RWPE1 (cell line): ENCODE measurements around the gene WWOX.

ENCODE experiments used
- CTCF ChIA-PET: fragments of 350-600 bp; sonication (Branson Sonifier 250); formaldehyde crosslinking; extraction: SDS; loops from one replicate; lab custom pipeline; 2021; lab: Yijun Ruan, JAX
- POLR2A ChIA-PET: fragments of 400-600 bp; formaldehyde crosslinking; extraction: SDS; loops from one replicate; lab custom pipeline; 2020; ENCODE audit warnings: antibody characterized with exemption; ENCODE audit not compliant: low non-redundant PET; lab: Yijun Ruan, JAX
- DNase-seq: peaks from one replicate; pipeline ENCODE4 v3.0.0; 2012; ENCODE audit warnings: low spot score
- H3K27ac ChIP-seq: fragments of 450-650 bp; 2 replicates; pipeline ENCODE4 v1.5.1; 2017
- CTCF ChIP-seq: fragments of 450-650 bp; conservative IDR thresholded peaks from 2 replicates; pipeline ENCODE4 v1.5.1; 2017; ENCODE audit warnings: low read depth, mild to moderate bottlenecking

The WWOX gene

DNA sequence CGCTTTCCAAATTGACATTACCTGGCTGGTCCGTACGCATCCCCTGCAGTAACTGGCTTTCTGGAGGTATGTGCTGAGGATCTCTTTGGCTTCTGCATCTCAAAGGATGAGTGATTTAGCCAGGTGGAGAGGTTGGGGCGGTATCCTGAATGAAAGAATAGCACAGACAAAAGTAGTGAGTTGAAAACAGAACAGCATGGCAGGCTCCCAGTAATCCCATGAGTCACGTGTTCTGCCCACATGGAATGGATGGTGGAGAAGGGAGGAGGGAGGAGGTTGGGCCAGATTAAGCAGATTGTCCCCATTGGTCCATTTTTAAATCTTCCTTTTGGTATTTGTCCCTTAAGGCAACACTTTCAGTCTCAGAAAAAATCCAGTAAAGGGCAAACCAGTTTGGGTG lies 176.0 kb downstream of the WWOX start:
- ChIA-PET POLR2A (no interaction called here), CTCF (interaction anchor here (1.2 kb wide), 1 partner anchor 10 kb away, joined by 5 read pairs; no protein-coding TSS in a partner anchor)
- DNase-seq: no peak
- no peak for TF ChIP-seq CTCF
- H3K27ac ChIP-seq: no peak overlapping the region

GRCh38 chr16:78277321-78278055 lies 178.0 kb downstream of the WWOX start:
- POLR2A ChIA-PET: no interaction called here
- no peak for DNase-seq
- CTCF ChIA-PET: no interaction called here
- TF ChIP-seq CTCF: no peak
- H3K27ac ChIP-seq: no peak overlapping the region

DNA sequence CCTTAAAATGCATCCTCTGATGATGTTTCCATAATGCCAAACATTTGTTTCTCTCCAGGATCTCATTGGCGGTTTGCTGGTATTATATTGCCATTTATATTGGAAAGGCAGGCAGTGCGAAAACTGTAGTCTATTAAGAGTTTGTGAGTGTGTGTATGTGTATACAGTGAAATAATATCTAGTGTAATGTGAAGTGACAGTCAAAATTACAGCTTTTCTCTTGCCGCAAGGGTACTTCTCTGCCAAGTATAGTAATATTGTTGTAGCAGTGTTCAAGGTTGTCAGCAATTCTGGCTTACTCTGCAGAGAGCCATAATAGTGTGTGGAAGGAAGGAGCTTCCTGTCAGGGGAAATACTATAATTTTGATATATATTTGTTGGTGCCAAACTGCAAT lies 178.6 kb downstream of the WWOX start:
- DNase-seq: no peak
- ChIA-PET CTCF (no interaction called here), POLR2A (no interaction called here)
- TF ChIP-seq CTCF: no peak
- H3K27ac ChIP-seq: no peak overlapping the region

- ChIA-PET CTCF (no interaction called here), POLR2A (no interaction called here)
- DNase-seq: no peak
- H3K27ac ChIP-seq: no peak overlapping the region
- TF ChIP-seq CTCF: no peak
Measured at GRCh38 chr16:78281115-78281514, 181.7 kb downstream of the WWOX start.

DNA sequence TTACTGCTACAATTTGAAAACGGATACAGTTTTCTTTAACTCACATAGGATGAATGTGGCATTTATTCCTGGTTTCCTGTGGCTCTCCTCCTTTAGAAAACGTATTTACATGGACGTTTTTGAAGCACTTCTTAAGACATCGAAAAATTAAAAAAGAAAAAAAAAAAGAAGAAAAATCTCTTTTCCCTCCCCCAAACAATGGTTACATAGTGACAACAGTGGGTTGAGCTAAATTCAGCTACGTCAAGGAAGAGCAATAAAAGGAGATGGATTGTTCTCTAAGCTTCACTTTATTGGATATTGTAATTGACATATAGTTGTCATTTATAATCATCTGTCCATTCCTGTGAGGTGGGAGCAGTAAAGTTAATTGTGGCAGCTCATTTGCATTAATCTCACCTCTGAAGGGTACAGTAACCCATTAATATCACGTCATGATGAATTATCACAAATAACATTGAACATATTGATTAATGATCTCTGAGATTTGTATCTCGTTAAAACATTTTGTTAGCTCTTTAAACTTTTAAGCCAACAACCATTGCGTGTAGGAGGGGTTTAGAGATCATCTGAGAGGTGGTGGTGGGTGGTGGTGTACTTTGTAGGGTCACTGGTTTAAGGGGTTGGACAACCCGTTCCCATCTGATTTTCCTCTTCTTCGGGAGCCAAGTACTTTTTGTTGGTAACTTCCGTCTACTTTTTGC lies 184.2 kb downstream of the WWOX start:
- ChIA-PET POLR2A (no interaction called here), CTCF (interaction anchor here (0.6 kb wide), 1 partner anchor 140 kb away, joined by 4 read pairs; no protein-coding TSS in a partner anchor)
- no peak for DNase-seq
- H3K27ac ChIP-seq: no peak overlapping the region
- TF ChIP-seq CTCF: no peak

DNA sequence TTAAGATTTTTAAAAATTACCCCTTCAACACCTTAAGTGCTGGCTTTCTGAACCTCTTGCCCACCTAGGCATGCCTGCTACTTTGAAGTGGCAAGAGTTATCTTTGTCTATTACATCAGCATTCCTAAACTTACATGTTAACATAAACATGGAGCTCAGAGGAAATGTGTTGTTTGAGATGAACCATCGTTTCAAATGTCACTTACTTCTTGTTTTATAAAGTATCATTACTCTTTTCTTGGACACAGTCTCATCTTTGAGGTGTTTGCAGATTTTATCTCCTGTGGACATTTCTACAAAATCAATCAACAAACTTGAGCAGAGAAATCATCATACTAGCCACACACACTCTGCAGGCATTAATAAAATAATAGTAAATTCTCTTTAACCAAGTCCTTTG lies 184.9 kb downstream of the WWOX start:
- DNase-seq: no peak
- POLR2A ChIA-PET: no interaction called here
- H3K27ac ChIP-seq: no peak overlapping the region
- no peak for TF ChIP-seq CTCF
- CTCF ChIA-PET: interaction anchor here (0.6 kb wide), 1 partner anchor 90 kb away, joined by 3 read pairs; no protein-coding TSS in a partner anchor
